Central memory CD4-positive, alpha-beta T cell (primary cell): ENCODE data around the gene CPNE4.

Experiments
- DNase-seq: peaks from one replicate; pipeline ENCODE4 v3.0.0; 2022

Gene CPNE4

DNA sequence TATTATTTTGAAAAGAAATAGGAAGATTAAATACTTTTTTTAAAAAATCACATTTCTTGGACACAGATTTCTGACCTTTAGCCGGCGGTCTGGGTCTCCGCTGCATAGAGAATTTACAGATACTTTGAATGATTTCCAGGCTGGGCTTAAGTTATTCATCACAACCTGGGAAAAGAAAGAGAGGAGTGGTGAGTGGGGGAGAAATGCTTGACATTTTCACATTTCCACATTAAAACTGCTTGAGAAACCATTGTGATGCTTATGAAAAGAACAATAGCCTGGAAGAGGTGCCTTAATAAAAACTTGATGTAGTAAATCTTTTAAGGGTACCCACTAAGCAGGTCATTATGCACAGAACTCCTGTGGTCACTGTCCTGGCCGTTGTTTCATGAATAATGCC is 365.2 kb downstream of the CPNE4 start:
- no peak for DNase-seq

DNA sequence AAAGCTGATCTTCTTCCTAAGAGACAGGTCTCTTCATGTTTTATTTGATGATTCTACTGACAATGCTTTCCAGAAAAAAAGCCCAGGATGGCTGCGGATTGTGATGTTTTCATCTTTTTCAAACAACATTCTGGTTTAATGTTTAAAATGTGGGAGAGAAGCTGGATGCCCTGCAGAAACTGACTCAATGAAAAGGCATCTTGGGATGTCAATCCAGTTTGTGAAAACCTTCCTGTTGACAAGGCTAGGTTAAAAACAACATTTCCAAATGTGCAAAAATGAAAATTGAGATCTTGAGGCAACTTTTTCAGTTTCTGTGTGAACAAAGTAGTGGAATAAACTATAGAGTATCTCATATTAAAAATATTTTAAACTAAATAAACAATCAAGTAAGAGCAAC is 376.0 kb downstream of the CPNE4 start:
- no peak for DNase-seq

DNA sequence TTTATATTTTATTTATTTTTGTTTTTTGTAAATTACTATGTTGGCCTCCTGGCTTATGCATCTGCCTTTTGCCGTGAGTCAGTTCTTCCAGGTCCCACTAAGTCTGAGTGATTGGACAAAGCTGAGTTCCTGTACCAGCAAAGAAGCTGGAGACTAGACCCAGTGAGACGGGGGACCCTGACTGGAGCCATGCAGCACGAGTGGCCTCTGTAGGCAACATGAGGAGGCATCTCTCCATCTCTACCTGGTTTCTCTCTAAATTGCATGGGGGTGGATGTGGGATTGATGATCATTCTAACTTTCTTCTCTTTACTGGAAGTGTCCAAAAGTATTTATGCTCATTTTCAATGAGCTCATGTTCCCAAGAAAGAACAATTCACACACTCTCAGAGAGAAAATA is 376.7 kb downstream of the CPNE4 start:
- no peak for DNase-seq

DNA sequence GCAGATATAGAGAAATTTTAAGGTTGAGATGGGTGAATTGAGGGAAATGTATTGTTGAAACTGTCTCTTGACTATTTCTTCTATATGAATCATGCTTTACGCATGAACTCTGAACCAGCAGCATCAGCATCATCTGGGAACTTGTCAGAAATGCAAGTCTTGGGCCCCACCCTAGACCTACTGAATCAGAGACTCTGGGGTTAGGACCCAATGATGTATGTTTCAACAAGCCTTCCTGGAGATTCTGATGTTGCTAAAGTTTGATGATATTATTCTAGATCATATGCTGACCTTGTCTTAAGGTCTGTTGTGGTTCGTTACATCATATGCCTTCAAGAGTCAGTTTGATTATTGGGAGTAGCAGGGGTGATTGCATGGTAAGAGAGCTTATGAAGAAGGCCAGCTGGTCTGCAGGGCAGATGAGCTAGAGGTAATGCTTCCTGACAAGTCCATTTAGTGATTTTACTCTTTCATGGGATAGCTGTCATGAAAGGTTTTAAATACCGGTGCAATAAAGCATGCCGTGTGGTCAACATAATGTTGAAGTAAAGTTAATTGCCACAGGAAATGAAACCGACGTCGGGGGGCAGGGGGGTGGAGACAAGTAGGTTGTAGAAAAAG is 379.6 kb downstream of the CPNE4 start:
- no peak for DNase-seq

DNA sequence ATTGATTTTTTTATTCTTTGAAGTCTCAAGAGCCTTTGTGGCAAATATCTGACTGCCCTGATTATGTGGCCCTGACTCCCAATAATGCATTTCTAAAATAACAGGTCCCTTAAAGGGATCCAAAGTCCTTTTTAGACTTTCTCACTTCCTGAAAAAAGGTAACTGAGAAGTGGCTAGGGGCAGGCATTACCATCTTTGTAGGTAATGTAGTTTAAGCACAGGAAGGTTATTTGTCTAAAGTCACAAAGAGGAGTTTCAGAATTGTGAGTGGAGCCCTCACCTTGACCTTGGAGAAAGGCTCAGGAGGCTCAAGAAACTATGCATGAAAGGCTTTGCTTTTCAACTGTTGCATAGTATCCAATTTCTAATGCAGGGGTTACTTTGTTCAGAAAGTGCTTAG is 389.2 kb downstream of the CPNE4 start:
- DNase-seq, result no peak

DNA sequence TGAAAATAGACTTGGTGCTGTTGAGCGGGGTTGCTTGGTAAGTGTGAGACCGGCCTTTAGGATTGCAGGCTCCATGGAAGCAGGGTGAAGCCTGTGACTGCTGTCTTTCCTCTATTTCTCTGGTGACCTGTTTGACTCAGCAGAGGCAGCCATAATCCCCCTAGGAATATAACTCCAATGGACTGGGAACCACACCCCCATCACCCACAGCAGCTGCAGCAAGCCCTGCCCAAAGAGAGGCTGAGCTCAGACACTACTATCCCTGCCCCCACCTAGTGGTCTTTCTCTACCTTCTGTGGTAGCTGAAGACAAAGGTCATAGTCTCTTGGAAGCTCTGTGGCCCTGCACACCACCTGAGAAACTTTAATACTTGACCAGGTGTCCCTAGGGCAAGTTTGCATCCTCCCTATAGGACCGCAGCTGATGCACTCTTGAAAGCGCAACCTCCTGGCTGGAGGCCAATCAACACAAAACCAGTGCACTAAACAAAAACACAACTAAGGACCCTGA is 398.5 kb downstream of the CPNE4 start:
- DNase-seq, result no peak

DNA sequence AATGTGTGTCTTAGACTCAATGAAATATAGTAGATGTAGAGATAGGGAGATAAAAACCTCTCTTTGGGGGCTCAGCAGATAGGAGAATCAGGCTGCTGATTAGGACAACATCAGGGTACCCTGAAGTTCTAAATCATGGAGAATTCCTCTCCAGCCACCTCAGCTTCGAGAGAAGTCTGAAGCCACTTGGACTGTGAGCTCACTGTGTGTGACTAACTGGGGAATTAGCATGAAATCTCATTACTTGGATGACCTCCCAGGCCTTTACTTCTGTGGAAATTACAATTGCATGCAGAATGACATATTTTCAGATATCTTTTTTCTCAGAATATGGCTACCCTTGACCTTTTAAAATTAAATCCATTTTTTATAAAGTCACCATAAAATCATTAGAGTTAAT is 404.0 kb downstream of the CPNE4 start:
- no peak for DNase-seq

DNA sequence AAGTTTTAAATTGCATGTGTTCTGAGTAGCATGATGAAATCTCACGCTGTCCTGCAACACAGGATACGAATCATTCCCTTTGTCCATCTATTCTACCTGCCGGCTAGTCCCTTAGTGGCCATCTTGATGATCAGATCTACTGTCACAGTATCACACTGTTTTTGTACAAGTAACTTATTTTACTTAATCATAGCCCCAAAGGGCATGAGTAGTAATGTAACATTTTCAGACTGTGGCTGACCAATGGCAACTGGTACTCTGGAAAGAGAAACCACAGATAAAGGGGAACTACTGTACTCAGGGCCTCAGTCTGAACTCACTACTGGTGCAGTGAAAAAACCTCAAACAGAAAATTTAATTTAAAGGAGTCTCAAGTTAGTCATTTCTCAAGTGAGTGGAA is 404.7 kb downstream of the CPNE4 start:
- DNase-seq, result no peak

DNA sequence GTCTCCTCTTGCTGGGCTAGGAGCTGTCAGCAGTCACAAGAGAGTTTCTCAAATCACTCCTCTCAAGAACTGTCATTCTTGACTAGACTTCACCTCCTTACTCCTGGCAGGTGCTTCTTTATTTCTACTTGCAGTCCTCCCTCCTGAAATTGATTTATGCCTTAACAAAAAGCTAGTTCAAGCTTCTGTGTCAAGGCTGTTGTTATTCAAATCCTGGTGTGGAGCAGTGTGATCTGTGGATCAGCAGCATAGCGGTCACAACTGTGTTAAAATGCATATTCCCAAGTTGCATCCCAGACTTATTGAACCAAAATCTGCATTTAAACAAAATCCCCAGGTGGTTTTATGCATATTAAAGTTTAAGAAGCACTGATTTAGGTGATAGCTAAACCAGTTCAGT is 411.4 kb downstream of the CPNE4 start:
- no peak for DNase-seq

DNA sequence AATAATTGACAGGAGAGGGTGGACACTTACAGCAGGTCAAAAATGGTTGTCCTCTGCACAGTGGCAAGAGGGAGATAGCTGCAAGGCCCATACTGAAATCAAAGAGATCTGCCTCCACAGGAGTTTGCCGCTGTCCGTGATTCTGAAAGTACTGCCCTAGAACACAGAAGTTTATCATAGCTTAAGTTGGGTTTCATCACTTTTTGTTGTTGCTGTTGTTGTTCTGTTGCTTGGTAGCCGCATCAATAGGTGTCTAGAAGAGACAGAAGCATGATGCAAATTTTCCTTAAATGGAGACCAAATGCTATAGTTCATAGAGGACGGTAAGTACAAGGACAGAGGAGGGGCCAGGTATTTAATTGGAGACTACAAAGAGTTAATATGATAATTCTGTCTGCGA is 412.1 kb downstream of the CPNE4 start:
- DNase-seq, result no peak

DNA sequence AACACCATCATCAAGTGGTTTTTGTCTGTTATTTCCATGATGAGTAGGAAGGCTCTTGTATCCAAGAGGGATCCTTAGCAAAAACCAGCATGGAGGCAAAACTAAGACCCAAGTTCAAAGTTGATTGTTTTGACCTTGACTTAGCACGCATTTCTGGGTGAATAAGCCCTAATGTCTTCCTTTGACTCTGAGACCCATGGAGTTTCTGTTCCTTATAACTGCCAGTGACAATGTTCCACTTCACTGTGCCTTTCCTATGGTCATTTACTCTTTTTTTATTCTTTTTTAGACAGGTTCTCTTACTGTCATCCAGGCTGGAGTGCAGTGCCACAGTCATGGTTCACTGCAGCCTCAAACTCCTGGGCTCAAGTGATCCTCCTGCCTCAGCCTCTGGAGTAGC is 413.8 kb downstream of the CPNE4 start:
- DNase-seq, result no peak

DNA sequence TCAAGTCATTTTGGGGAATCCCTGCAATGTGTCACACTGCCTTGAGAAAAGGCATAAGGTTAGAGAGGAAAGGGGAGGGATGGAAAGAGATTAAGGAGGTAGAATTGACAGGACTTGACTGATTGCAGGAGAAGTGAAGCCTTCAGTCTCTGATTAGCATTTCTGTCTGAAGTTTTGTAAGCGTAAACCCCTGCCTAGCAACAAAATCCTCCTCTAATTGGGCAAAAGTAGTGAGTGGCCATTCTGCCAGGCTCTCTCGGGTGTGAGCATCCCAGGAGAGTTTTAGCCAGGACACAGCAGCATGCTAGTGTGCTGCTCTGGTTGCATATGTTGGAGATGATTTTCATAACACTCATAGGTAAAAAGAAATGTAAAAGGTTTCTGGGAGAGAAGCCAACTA is 415.0 kb downstream of the CPNE4 start:
- no peak for DNase-seq

DNA sequence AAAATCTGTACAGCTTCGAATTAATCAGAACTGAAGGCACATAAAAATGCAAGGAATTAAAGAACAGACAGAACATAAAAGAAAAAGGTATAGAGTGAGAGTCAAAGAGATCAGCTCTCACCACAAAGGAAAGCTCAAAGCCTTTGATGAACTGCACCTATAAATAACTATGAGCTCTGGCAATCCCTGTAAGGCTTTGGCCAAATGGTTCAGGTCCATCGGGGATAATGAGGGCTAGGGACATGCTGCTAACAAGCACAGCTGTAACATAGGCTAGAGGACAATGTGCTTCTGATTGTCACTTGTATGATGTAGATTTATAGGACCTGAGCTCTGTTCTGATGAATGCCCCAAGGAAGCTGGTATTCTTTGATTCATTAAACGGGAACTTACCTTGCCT is 418.1 kb downstream of the CPNE4 start:
- no peak for DNase-seq

DNA sequence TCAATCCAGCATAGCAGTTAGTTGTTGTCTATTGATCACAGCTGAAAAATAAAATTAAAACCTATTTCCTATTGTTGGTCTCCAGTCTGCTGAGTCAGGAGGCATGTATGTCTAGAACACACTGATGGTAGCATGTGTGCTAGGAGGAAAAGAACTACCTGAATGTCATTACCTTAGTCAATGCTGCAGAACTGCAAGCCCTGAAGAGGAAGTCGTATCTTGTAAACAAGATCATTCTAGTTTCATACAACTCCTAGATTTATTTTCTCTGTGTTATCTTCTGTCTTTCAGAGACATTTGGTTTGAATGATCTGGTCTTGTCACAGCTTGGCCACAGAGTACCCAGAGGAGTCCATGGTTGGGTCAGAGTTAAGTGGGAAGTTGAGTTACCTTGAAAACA is 422.1 kb downstream of the CPNE4 start:
- DNase-seq, result no peak

DNA sequence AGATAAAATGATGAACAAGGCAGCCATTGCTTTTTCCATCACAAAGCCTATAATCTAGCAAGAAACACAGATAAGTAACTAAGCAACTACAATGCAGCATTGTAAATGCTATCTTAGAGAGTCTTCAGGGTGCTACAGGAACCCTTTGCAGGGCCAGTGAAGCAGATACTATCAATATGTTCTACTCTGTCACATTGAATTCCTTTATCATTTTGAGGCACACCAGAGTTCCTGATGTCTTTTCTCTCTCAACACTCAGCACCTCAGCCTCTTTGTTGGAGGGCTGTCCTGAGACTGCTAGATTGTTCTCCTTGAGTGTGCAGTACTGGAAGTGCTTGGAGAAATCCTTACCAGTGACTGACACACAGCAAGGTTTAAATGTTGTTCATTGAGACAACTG is 424.6 kb downstream of the CPNE4 start:
- no peak for DNase-seq

DNA sequence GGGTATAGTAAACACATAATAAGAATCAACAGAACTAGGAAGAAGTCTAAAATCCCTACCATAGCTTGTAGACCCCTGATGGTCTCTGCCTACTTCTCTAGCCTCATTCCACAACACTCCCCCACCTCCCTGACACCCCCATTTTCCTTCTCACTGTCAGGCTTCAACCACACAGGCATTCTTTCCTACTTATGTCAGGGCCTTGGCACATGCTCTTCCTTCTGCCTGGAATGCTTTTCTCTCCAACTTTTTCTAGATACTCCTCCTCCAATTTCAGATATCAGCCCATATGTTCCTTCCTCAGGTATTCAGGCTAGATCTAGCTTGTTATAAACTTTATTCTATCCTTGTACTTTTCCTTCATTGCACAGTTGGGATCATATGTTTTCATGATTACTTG is 426.1 kb downstream of the CPNE4 start:
- DNase-seq, result no peak

DNA sequence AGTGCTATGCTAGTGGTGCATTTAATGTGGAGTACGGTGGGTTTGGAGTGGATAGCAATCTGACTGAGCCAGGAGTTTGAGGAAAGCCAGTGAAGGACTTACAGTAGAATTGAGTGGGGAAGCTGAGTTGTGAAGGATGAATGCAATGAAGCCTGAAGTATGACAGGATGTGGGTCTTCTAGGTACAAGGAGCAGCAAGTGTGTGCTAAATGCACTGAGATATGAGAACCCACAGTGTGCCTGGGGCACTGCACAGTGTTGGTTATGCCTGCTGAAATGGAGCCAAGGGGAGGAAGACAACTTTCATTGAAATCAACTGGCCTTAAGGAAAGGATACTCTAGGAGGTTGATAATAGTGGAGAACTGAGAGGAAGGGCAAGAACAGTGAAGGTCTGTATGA is 426.5 kb downstream of the CPNE4 start:
- DNase-seq, result no peak

DNA sequence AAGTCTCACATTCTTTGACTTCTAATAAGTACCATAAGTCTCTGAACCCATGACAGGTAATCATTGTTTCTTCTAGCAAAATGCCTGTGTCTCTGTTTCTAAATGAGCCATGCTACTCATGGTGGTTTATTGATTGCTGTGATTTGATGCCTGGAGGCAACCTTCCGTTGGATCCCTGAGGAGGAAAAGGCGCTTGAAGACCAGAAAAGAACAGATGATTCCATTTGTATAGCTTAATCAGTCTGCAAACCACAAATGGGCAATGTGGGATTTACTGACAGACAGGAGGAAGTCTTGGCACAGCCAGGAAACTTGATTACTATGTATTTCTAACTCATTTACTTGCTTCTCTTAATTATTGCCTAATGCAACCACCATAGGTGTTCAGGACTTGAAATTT is 428.9 kb downstream of the CPNE4 start:
- DNase-seq, result no peak

DNA sequence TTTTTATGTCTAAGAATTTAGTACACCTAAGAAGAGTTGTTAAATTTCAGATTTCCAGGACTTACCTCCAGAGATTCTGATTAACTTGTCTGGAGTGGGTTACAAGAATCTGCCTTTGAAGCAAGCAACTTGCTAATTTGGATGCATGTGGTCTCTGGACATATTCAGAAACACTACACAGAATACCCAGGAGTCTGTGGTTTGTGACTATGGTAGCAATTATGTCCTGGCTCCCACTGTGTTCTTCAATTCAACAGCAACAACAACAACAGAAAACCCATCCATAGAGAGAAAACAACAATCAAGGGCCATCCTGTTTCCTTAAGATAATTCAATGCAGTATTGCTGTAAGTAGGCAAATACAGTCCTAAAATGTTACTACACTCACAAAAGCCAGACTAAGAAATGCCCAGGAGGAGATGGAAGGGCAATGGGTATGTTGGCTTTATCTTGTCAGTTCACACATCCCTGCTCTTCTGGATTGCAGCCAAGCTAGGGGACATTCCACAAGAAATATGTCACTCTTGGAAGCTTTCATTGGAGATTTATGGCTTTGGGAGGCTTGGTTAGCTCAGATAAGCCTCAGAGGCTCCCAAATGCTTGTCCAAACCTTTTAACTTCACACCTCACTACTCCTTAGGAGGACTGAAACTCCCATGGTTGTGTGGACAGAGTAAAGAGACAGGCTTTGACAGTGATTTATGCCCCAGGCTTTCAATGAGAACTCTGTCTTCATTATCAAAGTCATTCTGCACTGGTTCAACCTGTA is 432.6 kb downstream of the CPNE4 start:
- no peak for DNase-seq

DNA sequence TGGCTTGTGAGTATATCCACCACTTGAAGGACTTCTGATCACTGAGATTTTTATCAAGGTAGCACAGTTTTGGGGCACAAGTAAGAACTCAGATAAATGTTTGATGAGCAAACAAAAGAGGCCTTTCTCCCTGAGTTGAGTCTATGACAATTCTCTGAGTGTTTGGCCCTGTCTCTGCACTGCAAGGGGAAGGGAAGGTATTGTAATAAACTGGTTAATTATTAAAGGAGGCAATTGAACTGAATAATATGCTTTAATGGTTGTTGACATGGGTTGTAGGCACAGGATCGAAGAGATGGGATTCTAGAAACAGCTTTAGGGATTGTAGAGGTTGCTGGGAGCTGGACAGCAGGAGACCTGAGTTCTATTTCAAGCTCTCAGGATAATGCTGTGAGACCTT is 437.0 kb downstream of the CPNE4 start:
- DNase-seq, result no peak

DNA sequence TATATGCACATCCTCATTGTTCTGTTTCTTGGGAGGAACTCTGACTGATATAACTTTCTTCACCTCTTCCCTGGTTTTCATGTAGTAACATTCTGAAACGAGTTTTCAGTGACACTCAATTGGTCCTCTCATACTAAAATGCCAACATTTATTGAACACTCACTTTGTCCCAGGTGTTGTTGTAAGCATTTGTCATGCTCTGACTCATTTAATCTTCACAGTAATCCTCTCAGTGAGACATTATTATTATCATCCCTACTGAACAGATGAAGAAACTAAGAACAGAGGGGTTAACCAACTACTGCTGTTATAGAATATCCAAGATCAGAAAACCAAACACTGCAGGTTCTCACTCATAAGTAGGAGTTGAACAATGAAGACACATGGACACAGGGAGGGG is 437.9 kb downstream of the CPNE4 start:
- DNase-seq, result no peak

DNA sequence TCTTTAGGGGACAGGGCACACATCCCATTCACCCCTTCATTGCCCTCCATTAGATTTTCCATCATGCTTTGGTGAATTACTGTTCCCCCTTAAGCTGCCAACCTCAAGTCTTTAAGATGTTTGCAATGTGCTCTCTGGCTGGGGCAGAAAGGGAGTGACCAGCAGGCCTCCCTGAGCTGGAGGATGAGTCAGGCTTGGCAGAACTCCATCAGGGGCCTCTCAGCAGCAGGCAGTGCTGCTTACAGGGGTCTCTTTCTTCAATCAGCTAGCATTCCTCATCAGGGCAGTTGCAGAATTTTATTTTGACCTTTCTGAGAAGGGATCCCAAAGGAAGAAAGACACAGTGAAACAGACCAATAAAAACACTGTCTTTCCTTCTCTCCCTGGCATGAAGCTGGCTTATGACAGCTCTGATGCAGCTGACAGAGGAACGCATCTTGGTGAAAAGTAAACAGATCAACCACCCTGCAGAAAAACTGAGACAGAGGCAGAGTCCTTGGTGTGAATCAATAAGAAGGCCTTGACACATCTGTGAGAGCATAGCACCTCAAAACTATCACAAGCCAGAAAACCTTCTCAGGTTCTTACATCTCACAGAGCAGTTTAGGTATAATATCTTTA is 443.3 kb downstream of the CPNE4 start:
- DNase-seq, result no peak

DNA sequence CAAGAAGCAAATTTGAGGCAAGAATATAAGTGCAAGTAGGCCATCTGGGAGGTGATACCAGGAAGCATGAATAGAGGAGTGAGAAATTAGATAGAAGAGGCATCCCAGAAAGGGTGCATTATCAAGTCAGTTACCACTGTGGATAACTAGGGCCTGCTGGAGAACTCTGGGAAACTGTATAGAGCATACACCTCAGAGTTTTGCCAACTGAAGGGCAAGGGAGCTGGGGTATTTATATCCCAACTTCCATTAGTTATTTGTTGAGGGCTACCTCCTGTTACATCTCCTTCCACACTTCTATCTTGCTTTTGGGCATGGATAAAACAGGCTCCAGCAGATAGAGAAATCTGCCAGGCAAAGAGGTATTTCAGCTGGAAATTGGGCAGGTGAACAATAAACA is 448.5 kb downstream of the CPNE4 start:
- DNase-seq, result no peak

DNA sequence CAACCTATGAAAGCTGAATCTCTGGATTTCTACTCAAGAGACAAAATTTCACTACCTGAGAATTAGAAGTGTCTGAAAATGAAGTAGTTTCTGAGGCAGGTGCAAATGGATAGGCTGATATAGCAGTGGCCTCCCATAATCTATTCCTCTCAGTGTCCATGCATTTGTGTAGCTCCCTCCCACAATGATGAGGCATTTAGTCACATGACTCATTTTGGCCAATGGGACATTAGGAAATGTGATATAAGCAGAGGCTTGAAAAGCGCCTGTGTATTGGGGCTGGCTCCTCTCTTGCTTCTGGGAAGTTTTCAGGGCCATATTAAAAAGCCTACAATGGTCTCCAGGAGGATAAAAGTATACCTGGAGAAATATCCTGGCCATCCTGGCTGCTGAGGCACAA is 452.4 kb downstream of the CPNE4 start:
- no peak for DNase-seq
